Caco-2 (cell line): ENCODE results near the gene CORO2B. TPM values are rescaled to one million over a fixed set of nuclear protein-coding genes. Genes with fewer than 3 reads are reported as not detected.

Experiments
- Bru-seq: library from RNA; stranded (reverse); fragments of 400-500 nt; gene quantifications from one replicate; lab custom pipeline; 2021; lab: Mats Ljungman, UMichigan
- BruChase-seq, 2 experiments: library from RNA; stranded (reverse); fragments of 400-500 nt; gene quantifications; one replicate each; lab custom pipeline; 2021; lab: Mats Ljungman, UMichigan
- BruUV-seq: library from RNA; stranded (reverse); fragments of 400-500 nt; replicated peaks from 2 replicates; lab custom pipeline; 2021; lab: Mats Ljungman, UMichigan
- CTCF ChIA-PET: fragments of 300-600 bp; sonication (Branson Sonifier 250); formaldehyde crosslinking; loops from one replicate; lab custom pipeline; 2022; ENCODE audit warnings: antibody characterized with exemption; lab: Charles Lee
- POLR2A ChIA-PET: fragments of 300-600 bp; sonication (Branson Sonifier 250); formaldehyde crosslinking; loops from one replicate; lab custom pipeline; 2022; ENCODE audit warnings: antibody characterized with exemption; lab: Charles Lee
- DNase-seq, 2 experiments: peaks; one replicate each; pipeline versions ENCODE4 v3.0.0 to v3.0.0-alpha.2; 2020 to 2022
- H3K27me3 ChIP-seq: replicated peaks from 2 replicates; pipeline ENCODE4 v1.6.0; 2011; ENCODE audit warnings: low read length; ENCODE audit not compliant: control insufficient read depth, insufficient read depth
- H3K36me3 ChIP-seq: 2 replicates; pipeline ENCODE4 v1.5.1; 2011; ENCODE audit warnings: low read length; ENCODE audit not compliant: control insufficient read depth, insufficient read depth
- H3K4me1 ChIP-seq: fragments of 250-450 bp; sonication (Bioruptor Pico); 2 replicates; pipeline ENCODE4 v1.5.1; 2020; ENCODE audit warnings: mild to moderate bottlenecking
- H3K4me3 ChIP-seq: 2 replicates; pipeline ENCODE4 v1.5.1; 2011; ENCODE audit warnings: low read depth, mild to moderate bottlenecking, control low read depth, low read length
- H3K9me3 ChIP-seq: fragments of 250-450 bp; sonication (Bioruptor Pico); 2 replicates; pipeline ENCODE4 v1.5.1; 2020; ENCODE audit warnings: mild to moderate bottlenecking, moderate library complexity
- H3K27ac Mint-ChIP-seq: one replicate; pipeline ENCODE4 v1.8.0; 2022; ENCODE audit warnings: mixed read lengths; ENCODE audit not compliant: unreplicated experiment
- H3K27me3 Mint-ChIP-seq: one replicate; pipeline ENCODE4 v1.8.0; 2022; ENCODE audit warnings: mixed read lengths; ENCODE audit not compliant: insufficient read depth, unreplicated experiment
- H3K36me3 Mint-ChIP-seq: one replicate; pipeline ENCODE4 v1.8.0; 2022; ENCODE audit warnings: mild to moderate bottlenecking, mixed read lengths; ENCODE audit not compliant: insufficient read depth, unreplicated experiment
- H3K4me1 Mint-ChIP-seq: one replicate; pipeline ENCODE4 v1.8.0; 2022; ENCODE audit warnings: low read depth, mixed read lengths; ENCODE audit not compliant: unreplicated experiment
- H3K4me3 Mint-ChIP-seq: one replicate; pipeline ENCODE4 v1.8.0; 2022; ENCODE audit warnings: mild to moderate bottlenecking, moderate library complexity, mixed read lengths; ENCODE audit not compliant: unreplicated experiment
- H3K9me3 Mint-ChIP-seq: one replicate; pipeline ENCODE4 v1.8.0; 2022; ENCODE audit warnings: mixed read lengths; ENCODE audit not compliant: unreplicated experiment
- intact Hi-C: fragments of 100-400 bp; cut with micrococcal nuclease; formaldehyde crosslinking; loops from one replicate; pipeline ENCODE4 v1.10.0; 2022; ENCODE audit not compliant: unreplicated experiment
- long read RNA-seq: library from polyadenylated mRNA; stranded (forward); transcript quantifications from one replicate; pipeline ENCODE4 v2.0.0, GENCODE V29; 2022
- total RNA-seq: library from RNA; stranded (reverse); gene quantifications from 2 replicates; pipeline ENCODE4 v1.2.3, GENCODE V29; 2022
- TF ChIP-seq, protein P1 (sequence below), 2 experiments: fragments of 200-600 bp in 1 of 2; IDR thresholded peaks; 1 replicate in 1 of 2; 2 replicates in 1 of 2; pipeline versions ENCODE4 v1.5.1 to v1.8.0; 2011 to 2022; ENCODE audit warnings: antibody characterized with exemption in 1 of 2, control low read depth in 1 of 2, inconsistent platforms in 1 of 2, low read depth in 1 of 2, low read length in 1 of 2, mild to moderate bottlenecking in 1 of 2, moderate library complexity in 1 of 2; ENCODE audit not compliant: insufficient read depth in 1 of 2, severe bottlenecking in 1 of 2, unreplicated experiment in 1 of 2

CORO2B gene, protein sequence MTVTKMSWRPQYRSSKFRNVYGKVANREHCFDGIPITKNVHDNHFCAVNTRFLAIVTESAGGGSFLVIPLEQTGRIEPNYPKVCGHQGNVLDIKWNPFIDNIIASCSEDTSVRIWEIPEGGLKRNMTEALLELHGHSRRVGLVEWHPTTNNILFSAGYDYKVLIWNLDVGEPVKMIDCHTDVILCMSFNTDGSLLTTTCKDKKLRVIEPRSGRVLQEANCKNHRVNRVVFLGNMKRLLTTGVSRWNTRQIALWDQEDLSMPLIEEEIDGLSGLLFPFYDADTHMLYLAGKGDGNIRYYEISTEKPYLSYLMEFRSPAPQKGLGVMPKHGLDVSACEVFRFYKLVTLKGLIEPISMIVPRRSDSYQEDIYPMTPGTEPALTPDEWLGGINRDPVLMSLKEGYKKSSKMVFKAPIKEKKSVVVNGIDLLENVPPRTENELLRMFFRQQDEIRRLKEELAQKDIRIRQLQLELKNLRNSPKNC
- total RNA-seq: 0.21 and 0.25 TPM in 2 replicates
- percentile 12 among the genes with signal in this experiment for Bru-seq, nascent RNA
- BruChase-seq, experiment 1, labeled RNA remaining after a 2-hour chase: percentile 17 among the genes with signal in this experiment
- percentile 12 among the genes with signal in this experiment for BruChase-seq, experiment 2, labeled RNA remaining after a 6-hour chase
- long read RNA-seq: 0 reads

DNA sequence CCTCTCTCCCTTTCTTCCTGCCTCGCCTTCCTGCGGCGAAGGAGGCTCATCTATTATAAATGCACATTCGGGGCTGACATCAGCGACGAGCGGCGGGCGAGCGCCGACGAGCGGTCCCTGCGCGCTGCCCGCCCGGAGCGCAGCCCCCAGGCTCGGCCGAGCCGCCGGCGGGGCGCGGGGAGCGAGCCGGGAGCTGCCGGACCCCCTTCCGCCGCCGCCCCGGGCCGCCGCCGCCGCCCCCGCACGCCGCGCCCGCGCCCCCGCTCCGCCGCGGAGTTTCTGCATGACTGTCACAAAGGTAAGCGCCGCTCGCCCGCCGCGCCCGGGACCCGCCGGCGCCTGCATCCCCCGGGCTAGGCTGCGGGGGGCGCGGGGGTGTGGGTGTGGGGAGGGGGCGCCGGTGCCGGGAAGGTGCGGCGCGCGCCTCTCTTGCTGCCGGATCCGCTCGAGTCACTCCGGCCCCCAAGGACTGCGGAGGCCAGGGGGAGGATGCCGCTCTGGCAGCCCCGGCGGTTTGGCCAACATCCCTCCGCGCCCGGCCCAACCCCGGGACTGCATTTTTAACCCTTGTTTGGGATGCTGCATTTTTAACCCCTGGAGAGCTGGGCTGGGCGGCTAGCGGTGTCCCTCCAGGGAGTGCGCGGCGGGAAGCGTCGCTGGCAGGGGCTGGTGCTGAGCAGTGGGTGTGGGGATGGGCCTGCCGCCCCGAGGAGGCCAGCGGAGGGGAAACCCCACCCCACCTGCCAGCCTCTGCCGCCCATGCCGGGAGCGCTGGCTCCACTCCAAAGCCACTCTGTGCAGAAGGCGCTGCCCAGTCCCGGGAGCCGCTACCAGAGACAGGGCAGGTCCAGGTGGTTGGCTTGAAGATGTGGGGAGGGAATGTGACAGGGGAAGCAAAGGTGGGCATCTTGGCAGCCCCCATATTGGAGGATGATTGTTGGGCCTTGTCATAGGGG lies at the start of gene CORO2B:
Gene CORO2B (plus strand): TSS at position 14 of the 956 bp plus-strand sequence. CDS start 270 bp downstream, at position 284.
- CTCF ChIA-PET: interaction anchor here (0.6 to 1.5 kb wide), 2 partner anchors 95 to 297 kb away, joined by 3 to 5 read pairs; no protein-coding TSS in a partner anchor
- POLR2A ChIA-PET: no interaction called here
- Histone ChIP-seq H3K4me3 (peak within 1 kb of the TSS; percentile 41), H3K9me3 (no peaks in the 10 kb centered on the region), H3K27me3 (peaks cover 5% of the 10 kb centered on the region), H3K4me1 (peaks cover 8% of the 10 kb centered on the region; the same call in 1 of the 2 replicates), H3K36me3 (no peaks in the 10 kb centered on the region)
- no peaks in the 10 kb centered on the region for H3K9me3 Mint-ChIP-seq
- TF ChIP-seq, protein P1, sequence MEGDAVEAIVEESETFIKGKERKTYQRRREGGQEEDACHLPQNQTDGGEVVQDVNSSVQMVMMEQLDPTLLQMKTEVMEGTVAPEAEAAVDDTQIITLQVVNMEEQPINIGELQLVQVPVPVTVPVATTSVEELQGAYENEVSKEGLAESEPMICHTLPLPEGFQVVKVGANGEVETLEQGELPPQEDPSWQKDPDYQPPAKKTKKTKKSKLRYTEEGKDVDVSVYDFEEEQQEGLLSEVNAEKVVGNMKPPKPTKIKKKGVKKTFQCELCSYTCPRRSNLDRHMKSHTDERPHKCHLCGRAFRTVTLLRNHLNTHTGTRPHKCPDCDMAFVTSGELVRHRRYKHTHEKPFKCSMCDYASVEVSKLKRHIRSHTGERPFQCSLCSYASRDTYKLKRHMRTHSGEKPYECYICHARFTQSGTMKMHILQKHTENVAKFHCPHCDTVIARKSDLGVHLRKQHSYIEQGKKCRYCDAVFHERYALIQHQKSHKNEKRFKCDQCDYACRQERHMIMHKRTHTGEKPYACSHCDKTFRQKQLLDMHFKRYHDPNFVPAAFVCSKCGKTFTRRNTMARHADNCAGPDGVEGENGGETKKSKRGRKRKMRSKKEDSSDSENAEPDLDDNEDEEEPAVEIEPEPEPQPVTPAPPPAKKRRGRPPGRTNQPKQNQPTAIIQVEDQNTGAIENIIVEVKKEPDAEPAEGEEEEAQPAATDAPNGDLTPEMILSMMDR (IDR thresholded peaks at IDR 0.05; ENCODE audit: insufficient read depth in 1 of 2, low read depth in 1 of 2, low read length in 1 of 2, severe bottlenecking in 1 of 2, unreplicated experiment in 1 of 2): no peak
- no TSS peak for BruUV-seq
- intact Hi-C loops: no loop called here
- H3K27ac Mint-ChIP-seq: peak within 1 kb of the TSS; percentile 53
- peaks cover 6% of the 10 kb centered on the region for H3K4me1 Mint-ChIP-seq
- DNase-seq: peak in 1 of 2 experiments; percentile 18
- peak within 1 kb of the TSS; percentile 78 for H3K4me3 Mint-ChIP-seq
- peaks cover 2% of the 10 kb centered on the region for H3K27me3 Mint-ChIP-seq
- H3K36me3 Mint-ChIP-seq: no peaks in the 10 kb centered on the region

DNA sequence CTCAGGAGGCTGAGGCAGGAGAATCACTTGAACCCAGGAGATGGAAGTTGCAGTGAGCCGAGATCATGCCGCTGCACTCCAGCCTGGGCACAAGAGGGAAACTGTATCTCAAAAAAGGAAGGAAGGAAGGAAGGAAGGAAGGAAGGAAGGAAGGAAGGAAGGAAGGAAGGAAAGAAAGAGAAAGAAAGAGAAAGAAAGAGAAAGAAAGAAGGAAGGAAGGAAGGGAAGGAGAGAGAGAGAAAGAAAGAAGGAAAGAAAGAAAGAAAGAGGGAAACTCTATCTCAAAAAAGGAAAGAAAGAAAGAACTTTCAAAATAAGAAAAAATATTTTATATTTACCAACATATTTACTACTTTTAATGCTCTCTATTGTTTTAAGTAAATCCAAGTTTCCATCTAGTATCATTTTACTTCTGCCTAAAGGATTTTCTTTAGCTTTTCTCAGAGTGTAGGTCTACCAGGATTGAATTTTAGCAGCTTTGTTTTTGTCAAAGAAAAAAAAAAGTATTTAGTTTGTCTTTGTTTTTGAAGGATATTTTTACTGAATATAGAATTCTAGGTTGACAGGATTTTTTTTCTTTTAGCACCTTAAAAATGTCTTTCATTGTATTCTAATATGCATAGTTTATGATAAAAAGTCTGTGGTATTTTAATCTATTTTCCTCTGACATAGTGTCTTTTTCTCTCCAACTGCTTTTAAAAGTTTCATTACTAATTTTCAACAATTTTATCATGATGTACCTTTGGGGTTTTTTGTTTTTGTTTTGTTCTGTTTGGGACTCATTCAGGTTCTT lies 47.2 kb upstream of the CORO2B start:
- no peaks in the 10 kb centered on the region for H3K4me1 Mint-ChIP-seq
- intact Hi-C loops: no loop called here
- BruUV-seq: no TSS peak
- no peak overlapping the region for H3K27ac Mint-ChIP-seq
- peaks cover 5% of the 10 kb centered on the region; the same call in 1 of the 2 replicates for H3K4me1 ChIP-seq
- peaks cover 4% of the 10 kb centered on the region for H3K36me3 Mint-ChIP-seq
- peaks cover 13% of the 10 kb centered on the region for H3K27me3 Mint-ChIP-seq
- DNase-seq: no peak
- CTCF ChIA-PET: interaction anchor here (0.6 kb wide), 1 partner anchor 279 kb away, joined by 3 read pairs; no protein-coding TSS in a partner anchor
- no peak overlapping the region for H3K4me3 Mint-ChIP-seq
- no peaks in the 10 kb centered on the region for H3K36me3 ChIP-seq
- H3K9me3 Mint-ChIP-seq: peaks cover 9% of the 10 kb centered on the region
- peaks cover 10% of the 10 kb centered on the region; the same call in 1 of the 2 replicates for H3K9me3 ChIP-seq
- POLR2A ChIA-PET: no interaction called here
- H3K4me3 ChIP-seq: no peak overlapping the region
- no peaks in the 10 kb centered on the region for H3K27me3 ChIP-seq
- TF ChIP-seq, protein P1 (IDR thresholded peaks at IDR 0.05; ENCODE audit: insufficient read depth in 1 of 2, low read depth in 1 of 2, low read length in 1 of 2, severe bottlenecking in 1 of 2, unreplicated experiment in 1 of 2): no peak
